HG02970 (cell line): Measurements from ENCODE around the gene TMEM106C.

ENCODE experiments used
- ATAC-seq: cut with Tn5 transposase; IDR thresholded peaks from one replicate; pipeline ENCODE4 v1.9.1; 2021; ENCODE audit warnings: mild to moderate bottlenecking, moderate library complexity, moderate number of reproducible peaks; ENCODE audit not compliant: unreplicated experiment, low FRiP score

Gene TMEM106C

GRCh38 chr12:47979166-47979565 is 15.8 kb downstream of the TMEM106C start:
- ATAC-seq = no peak

DNA sequence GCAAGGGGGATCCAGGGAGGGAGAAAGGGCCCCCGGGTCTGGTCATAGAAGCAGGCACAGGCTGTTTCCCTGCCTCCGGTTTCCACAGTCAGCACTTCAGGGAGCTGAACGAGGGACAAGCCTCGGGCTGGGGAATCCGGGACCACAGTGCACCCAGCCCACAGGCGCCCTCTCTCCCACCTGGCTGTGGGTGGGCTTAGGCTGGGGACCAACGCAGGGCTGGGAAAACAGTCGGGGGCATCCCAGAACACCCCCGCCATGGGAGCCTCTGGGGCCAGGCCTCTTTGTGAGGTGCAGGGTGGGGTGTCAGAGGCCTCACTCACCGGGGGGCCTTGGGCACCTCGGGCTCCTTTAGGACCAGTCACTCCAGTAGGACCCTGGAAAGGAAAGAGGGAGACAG is 16.3 kb downstream of the TMEM106C start:
- no peak for ATAC-seq

DNA sequence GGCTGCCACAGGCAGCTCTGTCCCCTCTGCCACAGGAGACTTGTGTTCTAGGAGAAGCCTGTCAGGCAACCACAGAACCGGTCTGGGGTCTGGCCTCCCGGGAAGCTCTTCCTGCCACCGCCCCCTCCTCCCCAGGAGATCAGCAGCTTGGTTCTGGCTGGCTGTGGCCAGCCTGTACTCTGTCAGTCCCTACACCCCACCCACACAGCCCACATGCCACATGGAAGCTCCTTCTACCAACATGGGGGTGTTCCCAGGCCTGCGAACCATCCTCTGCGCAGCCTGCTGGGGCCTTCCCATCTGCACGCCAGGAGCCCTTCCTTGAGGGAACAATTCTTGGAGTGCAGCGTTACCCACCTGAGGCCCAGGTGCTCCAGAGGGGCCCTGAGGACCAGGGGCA is 16.8 kb downstream of the TMEM106C start:
- no peak for ATAC-seq

DNA sequence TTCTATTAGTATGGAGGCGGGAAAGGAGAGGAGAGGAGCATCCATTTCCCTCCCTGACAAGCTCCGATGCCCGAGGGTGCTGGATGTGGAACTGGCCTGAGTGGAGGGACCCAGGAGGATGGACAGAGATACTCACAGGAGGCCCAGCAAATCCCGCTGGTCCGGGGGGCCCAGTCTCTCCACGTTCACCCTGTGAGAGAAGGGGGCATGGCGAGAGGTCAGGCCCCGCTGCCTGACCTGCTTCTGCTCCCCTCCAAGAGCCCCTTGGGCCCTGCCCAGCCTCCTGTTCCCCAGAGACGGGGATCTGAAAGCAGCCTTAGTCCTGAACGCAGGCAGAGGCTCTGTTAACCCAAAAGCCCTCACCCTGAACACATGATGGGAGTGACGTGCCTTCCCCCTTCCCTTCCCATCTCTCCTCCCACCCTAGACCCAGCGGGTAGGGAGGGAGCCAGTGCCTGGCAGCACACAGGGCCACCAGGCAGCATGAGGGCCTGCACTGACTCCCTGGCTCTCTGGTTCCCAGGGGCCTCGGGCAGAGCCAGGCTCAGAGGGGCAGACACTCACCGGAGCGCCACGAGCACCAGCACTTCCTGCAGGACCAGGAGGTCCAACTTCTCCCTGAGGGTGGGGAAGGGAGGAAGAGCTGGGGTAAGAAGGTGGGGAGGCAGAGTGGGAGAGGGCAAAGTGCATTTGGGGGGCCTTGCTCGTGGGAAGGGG is 17.5 kb downstream of the TMEM106C start:
- ATAC-seq = no peak

DNA sequence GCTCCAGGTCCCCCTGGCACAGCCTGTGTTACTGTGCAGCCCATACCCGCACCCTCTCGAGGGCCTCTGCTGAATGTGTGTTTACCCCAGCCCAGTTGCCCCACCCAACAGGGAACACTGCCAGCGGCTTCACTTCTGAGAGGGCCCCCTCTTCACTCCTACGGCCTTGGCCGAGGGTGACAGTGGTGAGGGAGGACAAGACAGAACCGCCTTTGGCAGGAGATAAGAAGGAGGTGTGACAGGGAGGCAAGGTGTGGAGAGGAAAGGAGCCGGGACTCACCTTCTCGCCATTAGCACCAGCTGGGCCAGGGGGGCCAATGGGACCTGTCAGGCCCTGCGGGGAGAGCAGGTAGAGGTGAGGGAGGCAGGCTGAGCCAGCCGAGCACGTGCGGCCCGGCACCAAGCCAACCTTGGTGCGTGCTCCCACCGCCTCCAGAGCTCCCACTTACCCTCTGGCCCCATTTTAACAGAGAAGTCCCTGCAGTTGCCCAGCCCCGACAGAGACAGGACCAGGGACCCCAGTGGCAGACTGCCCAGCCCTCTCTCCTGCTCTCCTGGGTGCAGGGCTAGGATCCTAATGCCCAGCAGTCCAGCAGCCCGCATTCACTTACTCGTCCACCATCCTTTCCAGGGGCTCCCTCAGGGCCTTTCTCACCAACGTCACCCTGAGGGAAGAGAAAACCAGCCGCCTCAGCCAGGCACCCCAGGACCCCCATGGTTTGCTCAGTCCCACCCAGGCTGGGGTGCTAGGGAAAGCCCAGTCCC is 18.3 kb downstream of the TMEM106C start:
- no peak for ATAC-seq

DNA sequence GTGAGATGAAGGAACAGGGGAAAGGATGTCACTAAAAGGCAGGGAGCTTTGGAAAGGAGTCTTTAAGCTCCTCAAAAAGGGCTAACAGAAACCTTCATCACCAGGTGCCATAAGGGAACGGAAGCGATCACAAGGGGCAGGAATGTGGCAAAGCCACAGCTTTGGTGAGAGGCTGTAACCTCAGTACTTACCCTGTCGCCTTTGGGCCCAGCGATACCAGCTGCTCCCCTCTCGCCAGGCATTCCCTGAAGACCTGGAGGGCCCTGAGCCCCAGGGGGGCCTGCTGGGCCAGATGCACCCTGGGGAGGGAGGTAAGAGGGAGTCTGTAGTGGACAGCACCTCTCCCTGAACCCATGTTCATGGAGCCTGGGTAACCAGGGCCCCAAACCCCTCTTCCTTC is 18.9 kb downstream of the TMEM106C start:
- no peak for ATAC-seq

DNA sequence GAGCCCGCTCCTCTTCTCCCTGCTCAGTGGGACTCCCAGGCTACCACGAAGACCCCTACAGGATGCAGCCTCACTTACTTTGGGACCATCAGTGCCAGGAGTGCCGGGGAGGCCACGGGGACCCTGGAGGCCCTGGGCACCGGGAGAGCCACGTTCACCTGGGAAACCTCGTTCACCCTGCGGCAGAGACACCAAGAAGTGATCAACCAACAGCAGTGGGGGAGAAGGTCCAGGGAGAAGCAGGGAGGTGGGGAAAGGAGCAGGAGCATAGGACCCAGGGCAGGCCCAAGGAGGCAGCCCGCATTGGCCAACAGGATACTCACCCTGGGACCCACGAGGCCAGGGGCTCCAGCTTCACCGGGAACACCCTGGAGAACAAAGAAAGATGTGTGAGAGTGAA is 19.4 kb downstream of the TMEM106C start:
- no peak for ATAC-seq

- no peak for ATAC-seq
Observed at GRCh38 chr12:47983541-47984115, 20.2 kb downstream of the TMEM106C start.

GRCh38 chr12:47984331-47984801 is 21.0 kb downstream of the TMEM106C start:
- no peak for ATAC-seq

DNA sequence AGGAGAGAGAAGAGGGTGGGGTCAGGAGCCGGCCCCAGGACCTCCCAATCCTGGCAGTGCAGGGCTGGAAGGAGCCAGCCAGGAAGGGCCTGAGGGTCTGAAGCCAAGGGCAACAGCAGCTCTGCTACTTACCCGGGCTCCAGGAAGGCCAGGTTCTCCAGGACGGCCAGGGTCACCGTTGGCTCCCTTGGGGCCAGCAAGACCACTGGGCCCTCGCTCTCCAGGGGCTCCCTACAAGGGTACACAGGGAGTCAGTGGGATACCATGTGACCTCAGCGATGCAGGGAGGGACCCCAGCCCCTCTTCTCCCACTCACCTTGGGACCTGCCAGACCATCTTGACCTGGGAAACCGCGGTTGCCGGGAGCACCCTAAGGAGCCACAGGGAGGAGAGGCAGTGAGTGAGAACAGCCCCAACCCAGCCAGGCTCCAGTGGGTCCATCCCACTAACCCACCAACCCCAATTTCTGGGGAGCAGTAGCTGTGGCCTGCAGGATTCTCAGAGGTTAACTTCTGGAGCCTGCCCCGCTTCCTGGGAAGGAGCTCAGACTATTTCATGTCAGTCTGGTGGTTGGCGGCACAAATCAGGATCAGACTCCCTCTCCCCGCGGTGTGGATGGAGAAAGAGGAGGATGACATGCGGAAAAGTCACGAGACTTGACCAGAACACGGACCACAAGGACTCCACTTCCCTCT is 22.3 kb downstream of the TMEM106C start:
- ATAC-seq = no peak

DNA sequence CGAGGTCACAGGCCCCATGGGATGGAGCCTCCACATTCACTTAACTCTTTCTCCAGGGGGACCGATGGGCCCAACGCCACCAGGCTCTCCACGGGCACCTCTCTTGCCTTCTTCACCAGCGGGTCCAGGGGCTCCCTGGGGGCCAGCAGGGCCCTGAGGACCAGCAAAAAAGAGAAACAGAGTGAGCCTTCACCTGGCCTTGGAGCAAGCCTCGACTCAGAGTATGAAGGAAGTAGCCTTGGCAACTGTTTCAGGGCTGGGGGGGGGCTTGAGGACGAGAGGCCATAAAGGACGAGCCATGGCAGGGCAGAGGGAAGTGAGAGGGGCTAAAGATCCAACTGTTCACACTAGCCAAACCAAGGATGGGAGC is 22.9 kb downstream of the TMEM106C start:
- no peak for ATAC-seq

DNA sequence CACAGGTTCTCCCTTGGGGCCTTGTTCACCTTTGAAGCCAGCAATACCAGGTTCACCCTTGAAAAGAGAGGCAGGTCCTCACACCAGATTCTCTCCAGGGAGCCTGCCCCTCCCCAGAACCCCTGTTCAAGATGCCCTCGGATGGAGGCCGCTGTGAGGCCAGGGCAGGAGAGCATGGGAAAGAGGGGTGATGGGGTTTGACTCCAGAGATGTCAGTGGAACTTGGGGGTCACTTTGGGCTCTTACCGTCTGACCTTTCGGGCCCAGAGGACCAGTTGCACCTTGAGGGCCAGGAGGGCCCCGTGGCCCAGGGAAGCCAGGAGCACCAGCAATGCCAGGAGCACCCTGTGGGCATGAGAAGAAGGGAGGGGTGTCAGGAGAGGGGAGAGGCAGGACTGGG is 23.4 kb downstream of the TMEM106C start:
- ATAC-seq = no peak

GRCh38 chr12:47987411-47988072 is 24.1 kb downstream of the TMEM106C start:
- no peak for ATAC-seq

GRCh38 chr12:47988073-47989022 is 25.0 kb downstream of the TMEM106C start:
- no peak for ATAC-seq

DNA sequence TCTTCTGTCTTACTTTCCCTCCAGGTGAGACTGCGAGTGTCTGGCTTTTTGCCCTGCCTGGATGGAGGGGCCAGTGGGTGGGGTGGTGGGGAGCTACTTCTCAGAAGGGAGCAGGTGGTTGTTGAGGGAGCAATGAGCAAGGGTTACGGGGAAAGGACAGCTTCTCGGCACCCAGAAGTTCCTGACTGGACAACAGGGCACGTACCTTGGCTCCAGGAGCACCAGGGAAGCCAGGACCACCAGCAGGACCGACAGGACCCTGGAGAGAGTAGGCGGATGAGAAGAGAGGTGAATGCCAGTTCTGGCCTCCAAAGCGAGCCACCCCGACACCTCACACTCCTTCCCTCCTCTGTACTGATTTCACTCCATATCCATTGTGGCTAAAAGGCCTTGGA is 25.6 kb downstream of the TMEM106C start:
- ATAC-seq = no peak

GRCh38 chr12:47989666-47990065 is 26.3 kb downstream of the TMEM106C start:
- no peak for ATAC-seq

GRCh38 chr12:47990351-47991105 is 27.1 kb downstream of the TMEM106C start:
- ATAC-seq = no peak

- no peak for ATAC-seq
Observed at GRCh38 chr12:47991106-47992061, 28.0 kb downstream of the TMEM106C start.
